GM12878 (cell line): ENCODE measurements around the gene CCDC136. TPM values are rescaled to one million over a fixed set of nuclear protein-coding genes. Genes with fewer than 3 reads are reported as not detected.

Source experiments
- ATAC-seq: fragments of 200-7000 bp; cut with Tn5 transposase; 3 replicates; pipeline ENCODE4 v1.9.1; 2020; ENCODE audit warnings: mild to moderate bottlenecking, moderate library complexity
- BruUV-seq: library from RNA; stranded (reverse); fragments of 400-500 nt; replicated peaks from 2 replicates; lab custom pipeline; 2021; lab: Mats Ljungman, UMichigan
- CTCF ChIA-PET: fragments of 300-600 bp; sonication (Branson Sonifier 250); formaldehyde crosslinking; extraction: SDS; loops from one replicate; lab custom pipeline; 2021; ENCODE audit warnings: inconsistent platforms; lab: Yijun Ruan, JAX
- POLR2A ChIA-PET: fragments of 350-600 bp; formaldehyde crosslinking; extraction: SDS; loops from one replicate; lab custom pipeline; 2021; ENCODE audit warnings: inconsistent platforms; lab: Charles Lee
- RAD21 ChIA-PET: fragments of 300-600 bp; sonication (Branson Sonifier 250); formaldehyde crosslinking; loops from one replicate; lab custom pipeline; 2023; ENCODE audit warnings: antibody characterized with exemption; ENCODE audit not compliant: unreplicated experiment; lab: Charles Lee
- SMC1A ChIA-PET: fragments of 300-600 bp; sonication (Branson Sonifier 250); formaldehyde crosslinking; loops from one replicate; lab custom pipeline; 2023; ENCODE audit not compliant: unreplicated experiment, uncharacterized antibody; lab: Charles Lee
- DNase-seq: peaks from one replicate; pipeline ENCODE4 v3.0.0-alpha.2; 2011; ENCODE audit warnings: low read depth, low spot score
- FAIRE-seq: peaks from 3 replicates; lab custom pipeline; 2011; peaks lifted over from hg19 to GRCh38; lab: Jason Lieb, UNC
- H2AFZ ChIP-seq: 2 replicates; pipeline ENCODE4 v1.6.0; 2011; ENCODE audit warnings: low read depth, low read length, control low read depth; ENCODE audit not compliant: control insufficient read depth
- H3K27ac ChIP-seq: 2 replicates; pipeline ENCODE4 v1.5.1; 2011; ENCODE audit warnings: control low read depth; ENCODE audit not compliant: control insufficient read depth, insufficient read depth
- H3K27me3 ChIP-seq, 2 experiments: replicated peaks in 1 of 2; 2 replicates each; pipeline versions ENCODE4 v1.6.0 to v1.6.1; 2011; ENCODE audit warnings: low read length in 1 of 2; ENCODE audit not compliant: control insufficient read depth in 2 of 2, insufficient read depth in 2 of 2
- H3K36me3 ChIP-seq, 2 experiments: 2 replicates each; pipeline ENCODE4 v1.5.1; 2011; ENCODE audit warnings: low read length in 1 of 2; ENCODE audit not compliant: control insufficient read depth in 2 of 2, insufficient read depth in 2 of 2
- H3K4me1 ChIP-seq: 2 replicates; pipeline ENCODE4 v1.6.1; 2011; ENCODE audit warnings: mild to moderate bottlenecking, low read length, moderate library complexity, mixed read lengths; ENCODE audit not compliant: control insufficient read depth, insufficient read depth
- H3K4me2 ChIP-seq: 2 replicates; pipeline ENCODE4 v1.6.0; 2011; ENCODE audit warnings: control low read depth; ENCODE audit not compliant: control insufficient read depth, insufficient read depth
- H3K4me3 ChIP-seq: fragments of 200-600 bp; sonication (generic); 2 replicates; pipeline ENCODE4 v1.5.1; 2016
- H3K79me2 ChIP-seq: 2 replicates; pipeline ENCODE4 v1.6.0; 2011; ENCODE audit warnings: low read length; ENCODE audit not compliant: control insufficient read depth, insufficient read depth
- H3K9ac ChIP-seq: 2 replicates; pipeline ENCODE4 v1.8.0; 2011; ENCODE audit warnings: low read length, control low read depth, mixed read lengths; ENCODE audit not compliant: control insufficient read depth, insufficient read depth
- H3K9me3 ChIP-seq: replicated peaks from 3 replicates; pipeline ENCODE4 v1.5.1; 2011; ENCODE audit warnings: mild to moderate bottlenecking, low read length; ENCODE audit not compliant: control insufficient read depth, insufficient read depth
- H4K20me1 ChIP-seq: 2 replicates; pipeline ENCODE4 v1.6.0; 2011; ENCODE audit not compliant: control insufficient read depth, insufficient read depth
- CHD1 ChIP-seq: IDR thresholded peaks from 2 replicates; pipeline ENCODE4 v1.6.1; 2012; ENCODE audit warnings: low read depth, low read length, improper control_type of control experiment
- CHD4 ChIP-seq: fragments of 200-600 bp; sonication (generic); IDR thresholded peaks from 2 replicates; pipeline ENCODE4 v1.6.1; 2016; ENCODE audit warnings: mild to moderate bottlenecking
- FOXK2 ChIP-seq: fragments of 450-650 bp; IDR thresholded peaks from 2 replicates; pipeline ENCODE4 v1.6.1; 2017; ENCODE audit warnings: mild to moderate bottlenecking, moderate library complexity
- GABPA ChIP-seq: IDR thresholded peaks from 2 replicates; pipeline ENCODE4 v1.6.1; 2014; ENCODE audit warnings: antibody characterized with exemption, low read depth, mild to moderate bottlenecking, inconsistent platforms
- HDGF ChIP-seq: fragments of 450-650 bp; IDR thresholded peaks from 2 replicates; pipeline ENCODE4 v1.6.1; 2016; ENCODE audit warnings: antibody characterized with exemption
- MYB ChIP-seq: fragments of 150-350 bp; IDR thresholded peaks from 2 replicates; pipeline ENCODE4 v1.6.1; 2014; ENCODE audit warnings: mild to moderate bottlenecking, low read depth, low read length, borderline replicate concordance
- NR2C1 ChIP-seq: fragments of 450-650 bp; IDR thresholded peaks from 2 replicates; pipeline ENCODE4 v1.6.1; 2017; ENCODE audit warnings: antibody characterized with exemption, mild to moderate bottlenecking, moderate library complexity
- PAX5 ChIP-seq: IDR thresholded peaks from 2 replicates; pipeline ENCODE4 v1.6.1; 2011; ENCODE audit warnings: low read depth, low read length, borderline replicate concordance
- PAX8 ChIP-seq: fragments of 450-650 bp; IDR thresholded peaks from 2 replicates; pipeline ENCODE4 v1.6.1; 2017; ENCODE audit warnings: mild to moderate bottlenecking, moderate library complexity
- PML ChIP-seq: IDR thresholded peaks from 2 replicates; pipeline ENCODE4 v1.6.1; 2012; ENCODE audit warnings: low read length, inconsistent platforms
- SREBF2 ChIP-seq: IDR thresholded peaks from 2 replicates; pipeline ENCODE4 v1.6.1; 2012; ENCODE audit warnings: mild to moderate bottlenecking, low read length
- YY1 ChIP-seq: IDR thresholded peaks from 2 replicates; pipeline ENCODE4 v1.6.1; 2011; ENCODE audit warnings: low read depth, mild to moderate bottlenecking, low read length
- ZNF622 ChIP-seq: fragments of 450-650 bp; IDR thresholded peaks from 2 replicates; pipeline ENCODE4 v1.6.1; 2017; ENCODE audit warnings: mild to moderate bottlenecking, inconsistent platforms
- ZSCAN29 ChIP-seq: fragments of 450-650 bp; IDR thresholded peaks from 2 replicates; pipeline ENCODE4 v1.6.1; 2017; ENCODE audit warnings: mild to moderate bottlenecking, moderate library complexity
- WGBS: methylation state at CpG from one replicate; pipeline ENCODE4 v1.1.6; 2016; ENCODE audit warnings: low lambda C conversion rate; ENCODE audit not compliant: insufficient replicate concordance, insufficient coverage; ENCODE audit errors: missing lambda C conversion rate; 5-methylcytosine and 5-hydroxymethylcytosine counted together
- in situ Hi-C: fragments of 300-500 bp; cut with MboI; formaldehyde crosslinking; loops from 9 replicates; pipeline ENCODE4 v1.14.3; 2018; ENCODE audit warnings: mixed read lengths
- intact Hi-C: fragments of 100-400 bp; cut with micrococcal nuclease; formaldehyde crosslinking; loops from one replicate; pipeline ENCODE4 v1.14.2; 2022; ENCODE audit not compliant: unreplicated experiment
- polyA plus RNA-seq, 11 experiments: library from polyadenylated mRNA; depleted of rRNA in 4 of 11; unstranded in 6 of 11; stranded (reverse) in 5 of 11; fragments of >200 nt; fragmentation: Nextera tagmentation in 4 of 11; fragmentation: Illumina TruSeq in 1 of 11; extraction: Ambion mirVana in 4 of 11; extraction: Trizol in 1 of 11; gene quantifications; 1 replicate in 1 of 11; 2 replicates in 10 of 11; pipeline versions ENCODE4 v1.2.1 to v1.2.3, GENCODE V29; 2011 to 2016; ENCODE audit warnings: inconsistent platforms in 2 of 11, missing spikeins in 2 of 11, low read depth in 1 of 11
- total RNA-seq, 4 experiments: library from RNA; depleted of rRNA in 3 of 4; stranded (reverse); fragments of >200 nt in 3 of 4; fragmentation: Illumina TruSeq in 1 of 4; extraction: Trizol in 1 of 4; gene quantifications; 2 replicates each; pipeline versions ENCODE4 v1.2.1 to v1.2.3, GENCODE V29; 2013 to 2021
- TF ChIP-seq, protein P1 (sequence below): fragments of 450-650 bp; formaldehyde crosslinking; IDR thresholded peaks from 2 replicates; pipeline ENCODE4 v1.5.0; 2022; ENCODE audit warnings: mild to moderate bottlenecking, missing genetic modification characterization
- TF ChIP-seq, protein P2 (sequence below): IDR thresholded peaks from 2 replicates; pipeline ENCODE4 v1.6.1; 2012; ENCODE audit warnings: low read depth, low read length, improper control_type of control experiment
- TF ChIP-seq, protein P3 (sequence below), 3 experiments: IDR thresholded peaks in 2 of 3; conservative IDR thresholded peaks in 1 of 3; 2 replicates each; pipeline ENCODE4 v1.5.1; 2011; ENCODE audit warnings: low read depth in 3 of 3, low read length in 3 of 3, mild to moderate bottlenecking in 3 of 3, control low read depth in 2 of 3, moderate library complexity in 2 of 3, inconsistent platforms in 1 of 3, mixed read lengths in 1 of 3; ENCODE audit not compliant: control insufficient read depth in 2 of 3, insufficient read depth in 1 of 3; ENCODE audit errors: extremely low read depth in 1 of 3

CCDC136 gene
- total and polyA plus RNA-seq, 10 of the 15 experiments (the other 5 are each of a cell fraction or from before 2014, with no cell fraction given) = 0.32 to 4.8 (median 1.5) TPM

DNA sequence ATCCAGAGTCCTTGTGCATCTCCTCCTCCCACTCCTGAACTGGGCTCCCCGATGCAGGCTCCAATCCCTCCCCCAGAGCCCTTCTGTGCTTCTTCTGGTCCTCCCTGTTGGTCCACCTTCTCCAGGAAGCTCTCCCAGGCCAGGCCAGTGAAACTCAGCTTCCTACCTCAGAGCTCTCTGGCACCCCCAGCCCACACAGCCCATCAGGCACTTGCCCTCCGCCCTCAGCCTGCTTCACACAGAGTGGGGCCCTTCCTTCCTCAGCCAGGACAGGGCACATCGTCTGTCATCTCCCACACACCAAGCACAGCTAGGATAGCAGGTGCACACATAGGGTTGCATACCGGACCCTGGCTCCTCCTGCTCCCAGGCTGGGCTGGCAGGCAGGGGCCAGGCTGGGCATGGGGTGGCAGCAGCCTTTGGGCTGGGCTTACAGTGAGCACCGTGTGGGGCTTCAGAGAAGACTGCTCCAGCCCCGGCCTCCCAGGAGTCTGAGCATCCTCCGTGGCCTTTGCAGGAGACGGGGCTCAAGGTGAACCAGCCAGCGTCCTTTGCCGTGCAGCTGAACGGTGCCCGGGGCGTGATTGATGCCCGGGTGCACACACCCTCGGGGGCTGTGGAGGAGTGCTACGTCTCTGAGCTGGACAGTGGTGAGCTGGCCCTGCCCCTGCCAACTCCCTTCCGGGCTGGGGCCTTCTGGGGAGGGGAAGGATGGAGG, 64.4 kb downstream of the CCDC136 start (continued):
- TF ChIP-seq, protein P1, sequence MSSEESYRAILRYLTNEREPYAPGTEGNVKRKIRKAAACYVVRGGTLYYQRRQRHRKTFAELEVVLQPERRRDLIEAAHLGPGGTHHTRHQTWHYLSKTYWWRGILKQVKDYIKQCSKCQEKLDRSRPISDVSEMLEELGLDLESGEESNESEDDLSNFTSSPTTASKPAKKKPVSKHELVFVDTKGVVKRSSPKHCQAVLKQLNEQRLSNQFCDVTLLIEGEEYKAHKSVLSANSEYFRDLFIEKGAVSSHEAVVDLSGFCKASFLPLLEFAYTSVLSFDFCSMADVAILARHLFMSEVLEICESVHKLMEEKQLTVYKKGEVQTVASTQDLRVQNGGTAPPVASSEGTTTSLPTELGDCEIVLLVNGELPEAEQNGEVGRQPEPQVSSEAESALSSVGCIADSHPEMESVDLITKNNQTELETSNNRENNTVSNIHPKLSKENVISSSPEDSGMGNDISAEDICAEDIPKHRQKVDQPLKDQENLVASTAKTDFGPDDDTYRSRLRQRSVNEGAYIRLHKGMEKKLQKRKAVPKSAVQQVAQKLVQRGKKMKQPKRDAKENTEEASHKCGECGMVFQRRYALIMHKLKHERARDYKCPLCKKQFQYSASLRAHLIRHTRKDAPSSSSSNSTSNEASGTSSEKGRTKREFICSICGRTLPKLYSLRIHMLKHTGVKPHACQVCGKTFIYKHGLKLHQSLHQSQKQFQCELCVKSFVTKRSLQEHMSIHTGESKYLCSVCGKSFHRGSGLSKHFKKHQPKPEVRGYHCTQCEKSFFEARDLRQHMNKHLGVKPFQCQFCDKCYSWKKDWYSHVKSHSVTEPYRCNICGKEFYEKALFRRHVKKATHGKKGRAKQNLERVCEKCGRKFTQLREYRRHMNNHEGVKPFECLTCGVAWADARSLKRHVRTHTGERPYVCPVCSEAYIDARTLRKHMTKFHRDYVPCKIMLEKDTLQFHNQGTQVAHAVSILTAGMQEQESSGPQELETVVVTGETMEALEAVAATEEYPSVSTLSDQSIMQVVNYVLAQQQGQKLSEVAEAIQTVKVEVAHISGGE (CRISPR knock-in tag) = no peak
- TF ChIP-seq CHD1 = no peak

DNA sequence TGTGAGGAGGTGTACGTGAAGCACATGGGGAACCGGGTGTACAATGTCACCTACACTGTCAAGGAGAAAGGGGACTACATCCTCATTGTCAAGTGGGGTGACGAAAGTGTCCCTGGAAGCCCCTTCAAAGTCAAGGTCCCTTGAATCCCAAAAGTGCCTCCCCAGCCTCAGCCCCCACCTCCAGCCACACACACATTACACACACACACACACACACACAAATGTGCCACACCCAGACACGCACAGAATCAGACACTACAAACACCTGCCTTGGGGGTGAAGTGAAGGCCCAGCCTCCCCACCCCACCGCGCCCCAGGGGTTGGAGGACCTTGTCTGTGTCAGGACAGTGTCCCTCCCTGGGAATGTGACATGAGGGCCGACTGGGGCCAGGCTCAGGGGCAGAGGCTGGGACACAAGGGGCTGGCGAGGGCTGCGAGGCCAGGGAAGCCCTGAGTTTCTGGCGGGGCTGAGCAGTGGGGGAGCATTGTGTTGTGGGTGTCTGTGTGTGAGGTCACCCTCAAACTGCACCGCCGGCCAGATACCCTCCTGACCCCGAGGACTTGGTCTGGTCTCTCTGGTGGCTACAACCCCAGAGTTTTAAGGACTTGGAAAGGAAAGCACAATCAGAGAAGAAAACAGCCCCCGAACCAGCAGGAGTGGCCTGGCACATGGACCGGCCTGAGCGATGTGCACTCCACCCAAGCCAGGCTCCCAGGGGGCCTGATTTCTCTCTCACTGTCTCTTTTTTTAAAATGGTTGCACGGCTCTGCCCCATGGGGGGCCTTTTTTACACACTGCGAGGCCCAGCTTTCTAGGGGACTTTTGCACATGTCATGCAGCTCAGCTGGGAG, 66.8 kb downstream of the CCDC136 start:
- FAIRE-seq (no peak), ATAC-seq (no peak), DNase-seq (no peak)
- in situ Hi-C loops = no loop called here
- H3K9ac ChIP-seq = no peak overlapping the region
- H3K79me2 ChIP-seq = peaks cover 9% of the 10 kb centered on the region
- no peaks in the 10 kb centered on the region for H4K20me1 ChIP-seq
- ChIA-PET RAD21 (interaction anchor here (0.7 kb wide), 1 partner anchor 334 kb away, joined by 3 read pairs; no protein-coding TSS in a partner anchor), POLR2A (no interaction called here), CTCF (no interaction called here), SMC1A (no interaction called here)
- no peak overlapping the region; the same call in 1 of the 2 replicates for H2AFZ ChIP-seq
- 45% methylated on average over 14 of the region's 18 CpGs for WGBS
- BruUV-seq = no TSS peak
- H3K27ac ChIP-seq = no peak overlapping the region
- H3K27me3 ChIP-seq = no peaks in the 10 kb centered on the region
- no peaks in the 10 kb centered on the region for H3K36me3 ChIP-seq
- intact Hi-C loops = no loop called here
- H3K4me2 ChIP-seq = no peak overlapping the region
- no peaks in the 10 kb centered on the region for H3K9me3 ChIP-seq
- peaks cover 3% of the 10 kb centered on the region; the same call in 1 of the 2 replicates for H3K4me1 ChIP-seq
- no peak overlapping the region for H3K4me3 ChIP-seq
- TF ChIP-seq, protein P2, sequence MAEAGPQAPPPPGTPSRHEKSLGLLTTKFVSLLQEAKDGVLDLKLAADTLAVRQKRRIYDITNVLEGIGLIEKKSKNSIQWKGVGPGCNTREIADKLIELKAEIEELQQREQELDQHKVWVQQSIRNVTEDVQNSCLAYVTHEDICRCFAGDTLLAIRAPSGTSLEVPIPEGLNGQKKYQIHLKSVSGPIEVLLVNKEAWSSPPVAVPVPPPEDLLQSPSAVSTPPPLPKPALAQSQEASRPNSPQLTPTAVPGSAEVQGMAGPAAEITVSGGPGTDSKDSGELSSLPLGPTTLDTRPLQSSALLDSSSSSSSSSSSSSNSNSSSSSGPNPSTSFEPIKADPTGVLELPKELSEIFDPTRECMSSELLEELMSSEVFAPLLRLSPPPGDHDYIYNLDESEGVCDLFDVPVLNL = no peak
- no peak for TF ChIP-seq ZNF622
- no peak for TF ChIP-seq MYB
- no peak for TF ChIP-seq NR2C1
- TF ChIP-seq, protein P3, sequence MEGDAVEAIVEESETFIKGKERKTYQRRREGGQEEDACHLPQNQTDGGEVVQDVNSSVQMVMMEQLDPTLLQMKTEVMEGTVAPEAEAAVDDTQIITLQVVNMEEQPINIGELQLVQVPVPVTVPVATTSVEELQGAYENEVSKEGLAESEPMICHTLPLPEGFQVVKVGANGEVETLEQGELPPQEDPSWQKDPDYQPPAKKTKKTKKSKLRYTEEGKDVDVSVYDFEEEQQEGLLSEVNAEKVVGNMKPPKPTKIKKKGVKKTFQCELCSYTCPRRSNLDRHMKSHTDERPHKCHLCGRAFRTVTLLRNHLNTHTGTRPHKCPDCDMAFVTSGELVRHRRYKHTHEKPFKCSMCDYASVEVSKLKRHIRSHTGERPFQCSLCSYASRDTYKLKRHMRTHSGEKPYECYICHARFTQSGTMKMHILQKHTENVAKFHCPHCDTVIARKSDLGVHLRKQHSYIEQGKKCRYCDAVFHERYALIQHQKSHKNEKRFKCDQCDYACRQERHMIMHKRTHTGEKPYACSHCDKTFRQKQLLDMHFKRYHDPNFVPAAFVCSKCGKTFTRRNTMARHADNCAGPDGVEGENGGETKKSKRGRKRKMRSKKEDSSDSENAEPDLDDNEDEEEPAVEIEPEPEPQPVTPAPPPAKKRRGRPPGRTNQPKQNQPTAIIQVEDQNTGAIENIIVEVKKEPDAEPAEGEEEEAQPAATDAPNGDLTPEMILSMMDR (IDR thresholded peaks at IDR 0.05 in 2 of 3, conservative IDR thresholded peaks at IDR 0.05 in 1 of 3; ENCODE audit: control insufficient read depth in 2 of 3, extremely low read depth in 1 of 3, insufficient read depth in 1 of 3, low read depth in 3 of 3, low read length in 3 of 3) = no peak
- TF ChIP-seq PML = no peak
- TF ChIP-seq GABPA = no peak
- no peak for TF ChIP-seq CHD4
- TF ChIP-seq PAX5 = no peak
- no peak for TF ChIP-seq HDGF
- TF ChIP-seq ZSCAN29 = no peak
- no peak for TF ChIP-seq FOXK2
- TF ChIP-seq YY1 = no peak
- TF ChIP-seq SREBF2 = no peak
- TF ChIP-seq PAX8 = no peak
